Dedifferentiated amniotic fluid mesenchymal stem cell (primary cell): Measurements from ENCODE around the gene OVCH2.

Experiments used
- DNase-seq: peaks from one replicate; pipeline ENCODE4 v3.0.0-alpha.2; 2016; ENCODE audit errors: extremely low spot score

OVCH2 gene

GRCh38 chr11:7640816-7641215 lies 65.5 kb downstream of the OVCH2 start:
- DNase-seq: no peak

- no peak for DNase-seq
These were observed 66.6 kb downstream of the OVCH2 start for GRCh38 chr11:7639643-7640025.
